HG03432 (cell line): ENCODE results near the gene GMDS.
A peak's percentile ranks its signal among the peaks of the same experiment; 100 is the strongest.

Experiments used
- ATAC-seq: cut with Tn5 transposase; IDR thresholded peaks from one replicate; pipeline ENCODE4 v1.9.1; 2021; ENCODE audit warnings: mild to moderate bottlenecking, moderate library complexity; ENCODE audit not compliant: unreplicated experiment

GMDS gene

GRCh38 chr6:2104524-2104880 is 140.9 kb downstream of the GMDS start:
- no peak for ATAC-seq

GRCh38 chr6:2103765-2104523 is 141.5 kb downstream of the GMDS start:
- ATAC-seq, result no peak

- no peak for ATAC-seq
Measured at GRCh38 chr6:2102966-2103365, 142.4 kb downstream of the GMDS start.

GRCh38 chr6:2102316-2102883 is 143.0 kb downstream of the GMDS start:
- no peak for ATAC-seq

- no peak for ATAC-seq
Measured at GRCh38 chr6:2101213-2101612, 144.2 kb downstream of the GMDS start.

GRCh38 chr6:2099870-2100269 is 145.5 kb downstream of the GMDS start:
- no peak for ATAC-seq

GRCh38 chr6:2097464-2097863 is 147.9 kb downstream of the GMDS start:
- no peak for ATAC-seq

GRCh38 chr6:2094642-2095041 is 150.8 kb downstream of the GMDS start:
- no peak for ATAC-seq

GRCh38 chr6:2086326-2086965 is 159.0 kb downstream of the GMDS start:
- ATAC-seq, result no peak

GRCh38 chr6:2085657-2086056 is 159.7 kb downstream of the GMDS start:
- no peak for ATAC-seq

- peak; percentile 87 for ATAC-seq
Measured at GRCh38 chr6:2081155-2082138, 164.0 kb downstream of the GMDS start.

- ATAC-seq, result no peak
Measured at GRCh38 chr6:2078888-2079287, 166.5 kb downstream of the GMDS start.

GRCh38 chr6:2077826-2078225 is 167.6 kb downstream of the GMDS start:
- no peak for ATAC-seq

GRCh38 chr6:2073476-2073875 is 171.9 kb downstream of the GMDS start:
- no peak for ATAC-seq

- ATAC-seq, result no peak
Measured at GRCh38 chr6:2072453-2072852, 173.0 kb downstream of the GMDS start.

GRCh38 chr6:2063547-2063946 is 181.9 kb downstream of the GMDS start:
- no peak for ATAC-seq

GRCh38 chr6:2061880-2062279 is 183.5 kb downstream of the GMDS start:
- ATAC-seq, result no peak

GRCh38 chr6:2055911-2056310 is 189.5 kb downstream of the GMDS start:
- no peak for ATAC-seq

GRCh38 chr6:2055143-2055542 is 190.3 kb downstream of the GMDS start:
- no peak for ATAC-seq

GRCh38 chr6:2054516-2055067 is 190.8 kb downstream of the GMDS start:
- ATAC-seq, result no peak

GRCh38 chr6:2053691-2054090 is 191.7 kb downstream of the GMDS start:
- no peak for ATAC-seq
